HCT116 (cell line): ENCODE measurements around the gene C13orf46. TPM values are rescaled to one million over a fixed set of nuclear protein-coding genes. Genes with fewer than 3 reads are reported as not detected.

Source experiments
- ATAC-seq: fragments of 200-7000 bp; cut with Tn5 transposase; 2 replicates; pipeline ENCODE4 v1.9.1; 2020; ENCODE audit warnings: mild to moderate bottlenecking, moderate library complexity
- BruUV-seq: library from RNA; stranded (reverse); fragments of 400-500 nt; replicated peaks from 2 replicates; lab custom pipeline; 2021; lab: Mats Ljungman, UMichigan
- CTCF ChIA-PET: fragments of 300-600 bp; sonication (Branson Sonifier 250); formaldehyde crosslinking; loops from one replicate; lab custom pipeline; 2021; ENCODE audit warnings: antibody characterized with exemption; lab: Charles Lee
- POLR2A ChIA-PET: fragments of 300-600, 350-600 bp; sonication (Branson Sonifier 250); formaldehyde crosslinking; loops from one replicate; lab custom pipeline; 2021; ENCODE audit warnings: antibody characterized with exemption; lab: Charles Lee
- RAD21 ChIA-PET, 2 experiments: fragments of 300-600 bp; sonication (Branson Sonifier 250); formaldehyde crosslinking; loops; one replicate each; lab custom pipeline; 2023; ENCODE audit warnings: low total read pairs in 2 of 2; ENCODE audit not compliant: uncharacterized antibody in 2 of 2, unreplicated experiment in 2 of 2, low non-redundant PET in 1 of 2; lab: Charles Lee
- DNase-seq: peaks from one replicate; pipeline ENCODE4 v3.0.0-alpha.2; 2010; ENCODE audit warnings: low read depth, low spot score
- H2AFZ ChIP-seq: fragments of 200-600 bp; shearing (Covaris generic), sonication (generic); 2 replicates; pipeline ENCODE4 v1.6.1; 2017; ENCODE audit warnings: low read depth, mixed run types, mixed read lengths, antibody characterized with exemption, low read length; ENCODE audit not compliant: poor library complexity, severe bottlenecking
- H3K27ac ChIP-seq: 2 replicates; pipeline ENCODE4 v1.5.1; 2012; ENCODE audit warnings: low read depth, low read length
- H3K27me3 ChIP-seq: fragments of 200-600 bp; sonication (generic); 2 replicates; pipeline ENCODE4 v1.6.1; 2016; ENCODE audit warnings: mixed run types, low read length, mixed read lengths; ENCODE audit not compliant: insufficient read depth
- H3K36me3 ChIP-seq, 2 experiments: fragments of 200-500 bp in 1 of 2; fragments of 200-600 bp in 1 of 2; sonication (Bioruptor generic) in 1 of 2; sonication (generic) in 1 of 2; 2 replicates each; pipeline versions ENCODE4 v1.5.1 to v1.6.1; 2014 to 2016; ENCODE audit warnings: low read length in 2 of 2, inconsistent platforms in 1 of 2, mixed read lengths in 1 of 2, mixed run types in 1 of 2; ENCODE audit not compliant: insufficient read depth in 2 of 2, control insufficient read depth in 1 of 2
- H3K4me1 ChIP-seq, 2 experiments: fragments of 200-600 bp in 1 of 2; sonication (generic) in 1 of 2; 2 replicates each; pipeline versions ENCODE4 v1.5.1 to v1.6.1; 2012 to 2017; ENCODE audit warnings: low read length in 2 of 2, inconsistent platforms in 1 of 2, mild to moderate bottlenecking in 1 of 2, mixed read lengths in 1 of 2, mixed run types in 1 of 2, moderate library complexity in 1 of 2; ENCODE audit not compliant: insufficient read depth in 2 of 2, control insufficient read depth in 1 of 2
- H3K4me2 ChIP-seq: fragments of 200-600 bp; sonication (generic); 2 replicates; pipeline ENCODE4 v1.6.1; 2017; ENCODE audit warnings: mixed run types, low read length, mixed read lengths
- H3K4me3 ChIP-seq, 2 experiments: fragments of 200-600 bp in 1 of 2; sonication (generic) in 1 of 2; replicated peaks in 1 of 2; 2 replicates each; pipeline ENCODE4 v1.5.1; 2011 to 2016; ENCODE audit warnings: low read length in 2 of 2, control low read depth in 1 of 2, low read depth in 1 of 2, mild to moderate bottlenecking in 1 of 2, mixed read lengths in 1 of 2, mixed run types in 1 of 2
- H3K79me2 ChIP-seq: fragments of 200-600 bp; sonication (generic); 2 replicates; pipeline ENCODE4 v1.6.1; 2017; ENCODE audit warnings: mild to moderate bottlenecking, mixed run types, low read length, moderate library complexity, mixed read lengths; ENCODE audit not compliant: insufficient read depth
- H3K9ac ChIP-seq: fragments of 200-600 bp; sonication (generic); 2 replicates; pipeline ENCODE4 v1.6.1; 2016; ENCODE audit warnings: low read length, mixed read lengths
- H3K9me2 ChIP-seq: fragments of 200-600 bp; sonication (generic), shearing (Covaris generic); 2 replicates; pipeline ENCODE4 v1.6.1; 2017; ENCODE audit warnings: mixed run types, mild to moderate bottlenecking, moderate library complexity; ENCODE audit not compliant: insufficient read depth
- H3K9me3 ChIP-seq, 2 experiments: fragments of 200-500 bp in 1 of 2; fragments of 200-600 bp in 1 of 2; sonication (Bioruptor generic) in 1 of 2; sonication (generic) in 1 of 2; 2 replicates each; pipeline ENCODE4 v1.6.1; 2014 to 2017; ENCODE audit warnings: low read length in 2 of 2, mixed read lengths in 2 of 2, inconsistent platforms in 1 of 2, low read depth in 1 of 2, mild to moderate bottlenecking in 1 of 2, mixed run types in 1 of 2, moderate library complexity in 1 of 2; ENCODE audit not compliant: control insufficient read depth in 1 of 2, insufficient read depth in 1 of 2
- H4K20me1 ChIP-seq: fragments of 200-600 bp; sonication (generic), shearing (Covaris generic); 2 replicates; pipeline ENCODE4 v1.6.1; 2017; ENCODE audit warnings: mixed run types, mild to moderate bottlenecking, moderate library complexity; ENCODE audit not compliant: insufficient read depth
- CBX3 ChIP-seq: IDR thresholded peaks from 2 replicates; pipeline ENCODE4 v1.6.1; 2012; ENCODE audit warnings: low read depth
- CEBPB ChIP-seq: IDR thresholded peaks from 2 replicates; pipeline ENCODE4 v1.6.1; 2012; ENCODE audit warnings: low read depth
- EGR1 ChIP-seq: IDR thresholded peaks from 2 replicates; pipeline ENCODE4 v1.6.1; 2012; ENCODE audit warnings: low read depth
- EZH2phosphoT487 ChIP-seq: fragments of 200-600 bp; IDR thresholded peaks from 2 replicates; pipeline ENCODE4 v1.6.1; 2018; ENCODE audit warnings: antibody characterized with exemption, borderline replicate concordance
- FOSL1 ChIP-seq: IDR thresholded peaks from 2 replicates; pipeline ENCODE4 v1.6.1; 2012; ENCODE audit warnings: low read depth
- MAX ChIP-seq: IDR thresholded peaks from 2 replicates; pipeline ENCODE4 v1.6.1; 2012
- POLR2A ChIP-seq: IDR thresholded peaks from 2 replicates; pipeline ENCODE4 v1.7.0; 2011; ENCODE audit warnings: borderline replicate concordance; ENCODE audit not compliant: insufficient read depth, insufficient read length; ENCODE audit errors: extremely low read depth
- REST ChIP-seq: IDR thresholded peaks from 2 replicates; pipeline ENCODE4 v1.6.1; 2012; ENCODE audit warnings: low read depth
- SP1 ChIP-seq: IDR thresholded peaks from 2 replicates; pipeline ENCODE4 v1.6.1; 2012; ENCODE audit warnings: low read depth
- YY1 ChIP-seq: IDR thresholded peaks from 2 replicates; pipeline ENCODE4 v1.6.1; 2011; ENCODE audit warnings: low read length, low read depth, moderate library complexity, mild to moderate bottlenecking; ENCODE audit not compliant: insufficient replicate concordance; ENCODE audit errors: extremely low read depth
- ZBTB33 ChIP-seq: IDR thresholded peaks from 2 replicates; pipeline ENCODE4 v1.6.1; 2011; ENCODE audit warnings: mild to moderate bottlenecking, low read length, moderate library complexity; ENCODE audit not compliant: insufficient replicate concordance; ENCODE audit errors: extremely low read depth
- ZFX ChIP-seq: fragments of 450-650 bp; IDR thresholded peaks from 2 replicates; pipeline ENCODE4 v1.6.1; 2017
- ZNF274 ChIP-seq: fragments of 200-500 bp; sonication (Bioruptor generic); IDR thresholded peaks from 2 replicates; pipeline ENCODE4 v1.6.1; 2014; ENCODE audit warnings: mild to moderate bottlenecking, low read depth, low read length, inconsistent platforms
- intact Hi-C: fragments of 100-400 bp; cut with micrococcal nuclease; formaldehyde crosslinking; loops from 2 replicates; pipeline ENCODE4 v1.10.0; 2022
- total RNA-seq: library from RNA; stranded (reverse); gene quantifications from one replicate; pipeline ENCODE4 v1.2.1, GENCODE V29; 2021; ENCODE audit not compliant: unreplicated experiment

C13orf46 gene
- total RNA-seq, 1 experiment from 2014 or later = 0.93 TPM

GRCh38 chr13:113930671-113931637 lies 42.9 kb downstream of the C13orf46 start:
- BruUV-seq = no TSS peak
- Histone ChIP-seq H4K20me1 (no peaks in the 10 kb centered on the region), H3K9me2 (no peaks in the 10 kb centered on the region), H3K4me2 (no peak overlapping the region), H3K36me3 (no peaks in the 10 kb centered on the region), H3K79me2 (no peaks in the 10 kb centered on the region), H3K27me3 (no peaks in the 10 kb centered on the region), H3K27ac (no peak overlapping the region), H3K9me3 (no peaks in the 10 kb centered on the region), H2AFZ (no peak overlapping the region), H3K4me3 (no peak overlapping the region), H3K9ac (no peak overlapping the region), H3K4me1 (no peaks in the 10 kb centered on the region)
- CTCF ChIA-PET = no interaction called here
- TF ChIP-seq CBX3 (no peak), ZNF274 (no peak), SP1 (no peak), REST (no peak), EGR1 (no peak), FOSL1 (no peak), ZFX (no peak), POLR2A (no peak), ZBTB33 (no peak), CEBPB (no peak), YY1 (no peak), MAX (no peak), EZH2phosphoT487 (no peak)
- POLR2A ChIA-PET = no interaction called here
- DNase-seq (no peak), ATAC-seq (no peak)
- intact Hi-C loops = no loop called here
- RAD21 ChIA-PET = no interaction called here
